Tibial nerve (tissue), 4 donors: ENCODE data around the gene OR52I2. TPM values are rescaled to one million over a fixed set of nuclear protein-coding genes. Genes with fewer than 3 reads are reported as not detected.

Experiments used
- DNase-seq, 2 donors: peaks; one replicate each; pipeline ENCODE4 v3.0.0-alpha.2; 2019; ENCODE audit warnings: low spot score in 2 of 2
- H3K27ac ChIP-seq, 4 donors: fragments of 200-600 bp; sonication (generic) in 3 of 4; one replicate each; pipeline ENCODE4 v1.5.1; 2017 to 2019; ENCODE audit warnings: mild to moderate bottlenecking in 1 of 4
- H3K27me3 ChIP-seq, 2 donors: fragments of 200-600 bp; sonication (generic) in 1 of 2; one replicate each; pipeline versions ENCODE4 v1.5.1 to v1.6.0; 2017 to 2019
- H3K36me3 ChIP-seq, 3 donors: fragments of 200-600 bp; sonication (generic); one replicate each; pipeline ENCODE4 v1.5.1; 2018 to 2019
- H3K4me1 ChIP-seq, 4 donors: fragments of 200-600 bp; sonication (generic) in 3 of 4; one replicate each; pipeline ENCODE4 v1.5.1; 2017 to 2019
- H3K4me3 ChIP-seq, 4 donors: fragments of 200-600 bp; sonication (generic) in 3 of 4; one replicate each; pipeline ENCODE4 v1.5.1; 2017 to 2019; ENCODE audit warnings: mild to moderate bottlenecking in 1 of 4, moderate library complexity in 1 of 4
- H3K9me3 ChIP-seq, 4 donors: fragments of 200-600 bp; sonication (generic) in 3 of 4; one replicate each; pipeline ENCODE4 v1.5.1; 2017 to 2019
- EP300 ChIP-seq, 2 donors: sonication (generic); formaldehyde crosslinking; IDR thresholded peaks; one replicate each; pipeline ENCODE4 v1.6.1; 2017; ENCODE audit warnings: antibody characterized with exemption in 2 of 2, mild to moderate bottlenecking in 1 of 2
- POLR2A ChIP-seq, 2 donors: fragments of 450-650 bp; IDR thresholded peaks; one replicate each; pipeline ENCODE4 v1.6.1; 2017; ENCODE audit warnings: antibody characterized with exemption in 2 of 2, mild to moderate bottlenecking in 2 of 2, moderate library complexity in 2 of 2
- WGBS, 2 donors: methylation state at CpG; one replicate each; pipeline ENCODE4 v1.1.5; 2018; 5-methylcytosine and 5-hydroxymethylcytosine counted together
- total RNA-seq, 4 donors: library from RNA; depleted of rRNA; stranded (reverse); fragments of >200 nt; gene quantifications; one replicate each; pipeline ENCODE4 v1.1.0, GENCODE V29; 2016
- TF ChIP-seq, protein P1 (sequence below), 5 experiments: fragments of 200-600 bp in 3 of 5; fragments of 450-650 bp in 2 of 5; sonication (generic) in 3 of 5; IDR thresholded peaks; one replicate each; pipeline ENCODE4 v1.5.1; 2016 to 2019; ENCODE audit warnings: antibody characterized with exemption in 5 of 5, mild to moderate bottlenecking in 3 of 5, moderate library complexity in 2 of 5

OR52I2 gene
- total RNA-seq, 4 donors from 2014 or later, result not detected

- Histone ChIP-seq H3K9me3 (no peaks in the 10 kb centered on the region), H3K27ac (no peak within 1 kb of the TSS), H3K4me1 (peaks cover 0 to 7% (median 0%) of the 10 kb centered on the region in 4 donors), H3K4me3 (peak within 1 kb of the TSS in 2 of 4 donors; percentile 10 to 34), H3K36me3 (no peaks in the 10 kb centered on the region), H3K27me3 (no peaks in the 10 kb centered on the region)
- WGBS, 2 donors, result 27 to 33% methylated on average over 20 to 21 of the region's 21 CpGs
- peak; percentile 49 to 69 for DNase-seq
- no peak for TF ChIP-seq EP300 (IDR thresholded peaks at IDR 0.05)
- TF ChIP-seq, protein P1, sequence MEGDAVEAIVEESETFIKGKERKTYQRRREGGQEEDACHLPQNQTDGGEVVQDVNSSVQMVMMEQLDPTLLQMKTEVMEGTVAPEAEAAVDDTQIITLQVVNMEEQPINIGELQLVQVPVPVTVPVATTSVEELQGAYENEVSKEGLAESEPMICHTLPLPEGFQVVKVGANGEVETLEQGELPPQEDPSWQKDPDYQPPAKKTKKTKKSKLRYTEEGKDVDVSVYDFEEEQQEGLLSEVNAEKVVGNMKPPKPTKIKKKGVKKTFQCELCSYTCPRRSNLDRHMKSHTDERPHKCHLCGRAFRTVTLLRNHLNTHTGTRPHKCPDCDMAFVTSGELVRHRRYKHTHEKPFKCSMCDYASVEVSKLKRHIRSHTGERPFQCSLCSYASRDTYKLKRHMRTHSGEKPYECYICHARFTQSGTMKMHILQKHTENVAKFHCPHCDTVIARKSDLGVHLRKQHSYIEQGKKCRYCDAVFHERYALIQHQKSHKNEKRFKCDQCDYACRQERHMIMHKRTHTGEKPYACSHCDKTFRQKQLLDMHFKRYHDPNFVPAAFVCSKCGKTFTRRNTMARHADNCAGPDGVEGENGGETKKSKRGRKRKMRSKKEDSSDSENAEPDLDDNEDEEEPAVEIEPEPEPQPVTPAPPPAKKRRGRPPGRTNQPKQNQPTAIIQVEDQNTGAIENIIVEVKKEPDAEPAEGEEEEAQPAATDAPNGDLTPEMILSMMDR (IDR thresholded peaks at IDR 0.05), result peak; percentile 71 to 87 (median 83)
These were observed 55.6 kb downstream of the OR52I2 start, which contains the start of gene OR51D1 for GRCh38 chr11:4636962-4637661. Gene OR51D1 (plus strand): TSS chr11:4637477. CDS start chr11:4639791, 2,314 bp downstream.

- Histone ChIP-seq H3K27me3 (no peaks in the 10 kb centered on the region), H3K27ac (no peak overlapping the region), H3K4me1 (peaks cover 0 to 7% (median 0%) of the 10 kb centered on the region in 4 donors), H3K4me3 (no peak overlapping the region), H3K9me3 (no peaks in the 10 kb centered on the region), H3K36me3 (no peaks in the 10 kb centered on the region)
- TF ChIP-seq, protein P1 (IDR thresholded peaks at IDR 0.05), result no peak
- TF ChIP-seq EP300 (IDR thresholded peaks at IDR 0.05) (no peak), POLR2A (IDR thresholded peaks at IDR 0.05) (no peak)
- WGBS, 2 donors, result 80 to 83% methylated on average over 3 of the region's 3 CpGs
- DNase-seq, result no peak
These were observed 56.1 kb downstream of the OR52I2 start for GRCh38 chr11:4637662-4638047.

GRCh38 chr11:4639931-4640330, 58.4 kb downstream of the OR52I2 start:
- no peaks in the 10 kb centered on the region for H3K36me3 ChIP-seq
- no peaks in the 10 kb centered on the region for H3K9me3 ChIP-seq
- H3K27me3 ChIP-seq, result no peaks in the 10 kb centered on the region
- peaks cover 0 to 7% (median 0%) of the 10 kb centered on the region in 4 donors for H3K4me1 ChIP-seq
- no peak overlapping the region for H3K27ac ChIP-seq
- H3K4me3 ChIP-seq, result no peak overlapping the region
- TF ChIP-seq EP300 (IDR thresholded peaks at IDR 0.05), result no peak
- no peak for TF ChIP-seq POLR2A (IDR thresholded peaks at IDR 0.05)
- TF ChIP-seq, protein P1 (IDR thresholded peaks at IDR 0.05), result no peak
- no peak for DNase-seq
- WGBS, 2 donors, result 89 to 95% methylated on average over 6 of the region's 6 CpGs

GRCh38 chr11:4641501-4641900, 60.0 kb downstream of the OR52I2 start:
- Histone ChIP-seq H3K4me1 (peaks cover 0 to 7% (median 0%) of the 10 kb centered on the region in 4 donors), H3K27me3 (no peaks in the 10 kb centered on the region), H3K9me3 (no peaks in the 10 kb centered on the region), H3K27ac (no peak overlapping the region), H3K4me3 (no peak overlapping the region), H3K36me3 (no peaks in the 10 kb centered on the region)
- WGBS, 2 donors, result 85 to 86% methylated on average over 7 of the region's 7 CpGs
- TF ChIP-seq EP300 (IDR thresholded peaks at IDR 0.05) (no peak), POLR2A (IDR thresholded peaks at IDR 0.05) (no peak)
- TF ChIP-seq, protein P1 (IDR thresholded peaks at IDR 0.05), result no peak
- DNase-seq, result no peak

- no peaks in the 10 kb centered on the region for H3K9me3 ChIP-seq
- H3K27me3 ChIP-seq, result no peaks in the 10 kb centered on the region
- WGBS, 2 donors, result 76 to 79% methylated on average over 7 of the region's 7 CpGs
- H3K4me1 ChIP-seq, result peaks cover 0 to 3% (median 0%) of the 10 kb centered on the region in 4 donors
- no peak for TF ChIP-seq POLR2A (IDR thresholded peaks at IDR 0.05)
- no peak for TF ChIP-seq EP300 (IDR thresholded peaks at IDR 0.05)
- TF ChIP-seq, protein P1 (IDR thresholded peaks at IDR 0.05), result no peak
- H3K36me3 ChIP-seq, result no peaks in the 10 kb centered on the region
- no peak for DNase-seq
- no peak overlapping the region for H3K27ac ChIP-seq
- H3K4me3 ChIP-seq, result no peak overlapping the region
These were observed 60.5 kb downstream of the OR52I2 start for GRCh38 chr11:4642043-4642442.
